ENCODE data around the gene OTUB1. TPM values are rescaled to one million over a fixed set of nuclear protein-coding genes. Genes with fewer than 3 reads are reported as not detected.

The OTUB1 gene
- total and polyA plus RNA-seq, 2 of the 13 experiments (the other 11 are each of a cell fraction or from before 2014, with no cell fraction given): 58.8 to 130 TPM

DNA sequence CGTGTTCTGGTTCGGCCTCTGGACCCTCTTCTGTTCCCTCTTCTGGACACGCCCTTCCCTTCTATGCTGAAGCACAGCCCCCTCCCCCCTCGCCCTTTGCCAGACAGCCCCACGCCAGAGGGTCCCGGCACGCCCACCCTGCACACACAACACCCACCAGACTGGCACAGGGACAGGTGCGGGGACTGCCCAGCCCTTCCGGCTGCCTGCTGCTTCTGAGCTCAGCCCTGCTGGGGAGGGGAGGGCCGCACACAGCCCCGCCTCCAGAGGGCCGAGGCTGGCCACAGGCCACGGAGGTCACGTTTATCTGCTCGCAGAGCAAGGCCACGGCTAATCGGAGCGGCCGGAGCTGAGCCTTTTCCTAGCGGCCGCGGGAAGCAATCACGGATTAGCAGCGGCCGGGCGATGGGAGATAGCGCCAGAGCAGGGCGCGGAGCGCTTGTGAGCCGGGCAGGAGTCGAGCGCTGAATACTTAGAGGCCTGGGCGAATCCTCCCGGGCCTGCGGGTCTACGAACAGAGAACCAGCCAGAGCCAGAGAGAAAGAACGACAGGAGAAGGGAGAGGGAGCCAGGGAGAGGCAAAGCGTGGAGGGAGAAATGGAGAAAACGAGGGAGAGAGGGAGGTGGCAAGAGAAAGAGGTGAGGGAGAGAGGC, 21.5 kb downstream of the OTUB1 start (continued):
- TF ChIP-seq MIXL1 (CRISPR knock-in tag; IDR thresholded peaks at IDR 0.05): peak; percentile 48; the same call in 1 of the 2 replicates
- no peak for TF ChIP-seq ZNF432 (CRISPR knock-in tag; IDR thresholded peaks at IDR 0.05; ENCODE audit: borderline replicate concordance)
- TF ChIP-seq, protein P1, sequence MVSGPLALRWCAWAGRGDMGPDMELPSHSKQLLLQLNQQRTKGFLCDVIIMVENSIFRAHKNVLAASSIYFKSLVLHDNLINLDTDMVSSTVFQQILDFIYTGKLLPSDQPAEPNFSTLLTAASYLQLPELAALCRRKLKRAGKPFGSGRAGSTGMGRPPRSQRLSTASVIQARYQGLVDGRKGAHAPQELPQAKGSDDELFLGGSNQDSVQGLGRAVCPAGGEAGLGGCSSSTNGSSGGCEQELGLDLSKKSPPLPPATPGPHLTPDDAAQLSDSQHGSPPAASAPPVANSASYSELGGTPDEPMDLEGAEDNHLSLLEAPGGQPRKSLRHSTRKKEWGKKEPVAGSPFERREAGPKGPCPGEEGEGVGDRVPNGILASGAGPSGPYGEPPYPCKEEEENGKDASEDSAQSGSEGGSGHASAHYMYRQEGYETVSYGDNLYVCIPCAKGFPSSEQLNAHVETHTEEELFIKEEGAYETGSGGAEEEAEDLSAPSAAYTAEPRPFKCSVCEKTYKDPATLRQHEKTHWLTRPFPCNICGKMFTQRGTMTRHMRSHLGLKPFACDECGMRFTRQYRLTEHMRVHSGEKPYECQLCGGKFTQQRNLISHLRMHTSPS (CRISPR knock-in tag; IDR thresholded peaks at IDR 0.05; ENCODE audit: low read depth): peak; percentile 87
- TF ChIP-seq, protein P2, sequence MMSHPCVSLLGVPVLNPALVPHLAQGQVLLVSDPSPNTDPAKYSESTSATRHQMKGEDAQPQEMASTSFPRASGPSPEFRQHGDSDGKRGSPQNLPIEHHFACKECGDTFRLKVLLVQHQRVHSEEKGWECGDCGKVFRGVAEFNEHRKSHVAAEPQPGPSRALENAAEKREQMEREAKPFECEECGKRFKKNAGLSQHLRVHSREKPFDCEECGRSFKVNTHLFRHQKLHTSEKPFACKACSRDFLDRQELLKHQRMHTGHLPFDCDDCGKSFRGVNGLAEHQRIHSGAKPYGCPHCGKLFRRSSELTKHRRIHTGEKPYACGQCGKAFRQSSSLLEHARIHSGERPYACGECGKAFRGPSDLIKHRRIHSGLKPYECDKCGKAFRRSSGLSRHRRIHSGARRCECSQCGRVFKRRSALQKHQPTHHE (CRISPR knock-in tag; IDR thresholded peaks at IDR 0.05; ENCODE audit: borderline replicate concordance): peak; percentile 41; the same call in 1 of the 2 replicates
- no peak for TF ChIP-seq ATRX (CRISPR knock-in tag; IDR thresholded peaks at IDR 0.05; ENCODE audit: borderline replicate concordance)
- peak; percentile 67; the same call in 1 of the 2 replicates for TF ChIP-seq HOXA5 (CRISPR knock-in tag; IDR thresholded peaks at IDR 0.05)
- TF ChIP-seq, protein P3, sequence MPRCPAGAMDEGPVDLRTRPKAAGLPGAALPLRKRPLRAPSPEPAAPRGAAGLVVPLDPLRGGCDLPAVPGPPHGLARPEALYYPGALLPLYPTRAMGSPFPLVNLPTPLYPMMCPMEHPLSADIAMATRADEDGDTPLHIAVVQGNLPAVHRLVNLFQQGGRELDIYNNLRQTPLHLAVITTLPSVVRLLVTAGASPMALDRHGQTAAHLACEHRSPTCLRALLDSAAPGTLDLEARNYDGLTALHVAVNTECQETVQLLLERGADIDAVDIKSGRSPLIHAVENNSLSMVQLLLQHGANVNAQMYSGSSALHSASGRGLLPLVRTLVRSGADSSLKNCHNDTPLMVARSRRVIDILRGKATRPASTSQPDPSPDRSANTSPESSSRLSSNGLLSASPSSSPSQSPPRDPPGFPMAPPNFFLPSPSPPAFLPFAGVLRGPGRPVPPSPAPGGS (CRISPR knock-in tag; IDR thresholded peaks at IDR 0.05): peak; percentile 80
- TF ChIP-seq NFRKB (IDR thresholded peaks at IDR 0.05): no peak
- TF ChIP-seq, protein P4, sequence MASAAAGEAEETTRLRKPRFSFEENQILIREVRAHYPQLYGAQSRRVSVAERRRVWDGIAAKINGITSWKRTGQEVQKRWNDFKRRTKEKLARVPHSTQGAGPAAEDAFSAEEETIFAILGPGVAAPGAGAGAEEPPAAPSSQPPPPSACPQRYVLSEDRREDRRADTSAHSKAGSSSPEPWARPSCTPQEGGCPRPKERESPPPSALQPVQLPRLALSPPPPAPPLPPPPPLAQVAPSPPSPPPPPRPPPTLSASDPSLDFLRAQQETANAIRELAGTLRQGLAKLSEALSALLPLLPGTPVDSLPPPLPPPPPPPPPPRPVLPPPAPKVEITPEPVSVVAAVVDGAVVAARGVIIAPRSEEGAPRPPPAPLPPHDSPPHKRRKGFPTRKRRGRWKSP (CRISPR knock-in tag; IDR thresholded peaks at IDR 0.05): peak; percentile 98
- TF ChIP-seq SAFB2 (CRISPR knock-in tag; IDR thresholded peaks at IDR 0.05; ENCODE audit: borderline replicate concordance, low read depth): peak; percentile 29; the same call in 1 of the 2 replicates
- no peak for TF ChIP-seq ZNF569 (CRISPR knock-in tag; IDR thresholded peaks at IDR 0.05; ENCODE audit: borderline replicate concordance)
- TF ChIP-seq DMAP1 (CRISPR knock-in tag; IDR thresholded peaks at IDR 0.05): peak; percentile 19; the same call in 1 of the 2 replicates
- TF ChIP-seq ZNF232 (CRISPR knock-in tag; IDR thresholded peaks at IDR 0.05; ENCODE audit: borderline replicate concordance): 0 out of 2 replicates have a peak, but pooled peaks have one; percentile 31
- TF ChIP-seq, protein P5, sequence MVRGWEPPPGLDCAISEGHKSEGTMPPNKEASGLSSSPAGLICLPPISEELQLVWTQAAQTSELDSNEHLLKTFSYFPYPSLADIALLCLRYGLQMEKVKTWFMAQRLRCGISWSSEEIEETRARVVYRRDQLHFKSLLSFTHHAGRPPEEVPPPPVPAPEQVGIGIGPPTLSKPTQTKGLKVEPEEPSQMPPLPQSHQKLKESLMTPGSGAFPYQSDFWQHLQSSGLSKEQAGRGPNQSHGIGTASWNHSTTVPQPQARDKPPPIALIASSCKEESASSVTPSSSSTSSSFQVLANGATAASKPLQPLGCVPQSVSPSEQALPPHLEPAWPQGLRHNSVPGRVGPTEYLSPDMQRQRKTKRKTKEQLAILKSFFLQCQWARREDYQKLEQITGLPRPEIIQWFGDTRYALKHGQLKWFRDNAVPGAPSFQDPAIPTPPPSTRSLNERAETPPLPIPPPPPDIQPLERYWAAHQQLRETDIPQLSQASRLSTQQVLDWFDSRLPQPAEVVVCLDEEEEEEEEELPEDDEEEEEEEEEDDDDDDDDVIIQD (CRISPR knock-in tag; IDR thresholded peaks at IDR 0.05; ENCODE audit: low read depth): no peak
- peak; percentile 70; the same call in 1 of the 2 replicates for TF ChIP-seq TOPORS (CRISPR knock-in tag; IDR thresholded peaks at IDR 0.05)
- TF ChIP-seq ZNF891 (CRISPR knock-in tag; IDR thresholded peaks at IDR 0.05): no peak
- peak; percentile 86 for TF ChIP-seq SP4 (CRISPR knock-in tag; IDR thresholded peaks at IDR 0.05)
- TF ChIP-seq STAG1 (CRISPR knock-in tag; IDR thresholded peaks at IDR 0.05): peak; percentile 47
